ENCODE data around the gene EHD4.

DNA sequence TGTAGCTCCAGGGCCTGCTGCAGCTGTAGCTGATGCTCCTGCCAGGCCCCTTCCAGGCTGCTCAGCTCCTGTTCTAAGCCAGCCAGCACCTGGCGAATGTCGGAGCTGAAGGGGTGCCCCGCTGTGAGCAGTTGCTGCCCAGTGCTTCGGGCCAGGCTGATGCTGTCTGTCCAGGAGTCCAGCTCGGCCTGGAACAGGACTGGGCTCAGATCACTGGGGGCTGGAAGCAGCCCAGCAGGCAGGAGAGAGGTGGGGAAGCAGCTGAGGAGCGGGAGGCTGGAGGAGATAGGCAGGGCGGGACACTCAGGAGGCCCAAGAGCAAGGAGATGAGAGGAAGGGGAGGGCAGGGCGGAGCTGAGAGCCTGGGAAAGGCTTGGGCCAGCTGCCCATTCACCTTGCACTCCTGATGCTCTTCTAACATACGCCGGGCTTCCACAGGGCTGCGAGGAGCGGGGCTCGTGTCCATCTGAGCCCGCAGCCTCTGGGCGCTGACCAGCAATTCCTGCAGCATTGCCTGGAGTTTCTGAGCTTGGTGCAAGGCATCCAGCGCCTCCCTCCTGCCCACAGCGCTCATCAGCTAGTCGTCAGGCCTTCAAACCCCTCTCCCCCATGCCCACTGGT, 110.5 kb downstream of the EHD4 start:
- TF ChIP-seq, protein P1, sequence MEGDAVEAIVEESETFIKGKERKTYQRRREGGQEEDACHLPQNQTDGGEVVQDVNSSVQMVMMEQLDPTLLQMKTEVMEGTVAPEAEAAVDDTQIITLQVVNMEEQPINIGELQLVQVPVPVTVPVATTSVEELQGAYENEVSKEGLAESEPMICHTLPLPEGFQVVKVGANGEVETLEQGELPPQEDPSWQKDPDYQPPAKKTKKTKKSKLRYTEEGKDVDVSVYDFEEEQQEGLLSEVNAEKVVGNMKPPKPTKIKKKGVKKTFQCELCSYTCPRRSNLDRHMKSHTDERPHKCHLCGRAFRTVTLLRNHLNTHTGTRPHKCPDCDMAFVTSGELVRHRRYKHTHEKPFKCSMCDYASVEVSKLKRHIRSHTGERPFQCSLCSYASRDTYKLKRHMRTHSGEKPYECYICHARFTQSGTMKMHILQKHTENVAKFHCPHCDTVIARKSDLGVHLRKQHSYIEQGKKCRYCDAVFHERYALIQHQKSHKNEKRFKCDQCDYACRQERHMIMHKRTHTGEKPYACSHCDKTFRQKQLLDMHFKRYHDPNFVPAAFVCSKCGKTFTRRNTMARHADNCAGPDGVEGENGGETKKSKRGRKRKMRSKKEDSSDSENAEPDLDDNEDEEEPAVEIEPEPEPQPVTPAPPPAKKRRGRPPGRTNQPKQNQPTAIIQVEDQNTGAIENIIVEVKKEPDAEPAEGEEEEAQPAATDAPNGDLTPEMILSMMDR (IDR thresholded peaks at IDR 0.05) = no peak
- TF ChIP-seq POLR2AphosphoS5 (IDR thresholded peaks at IDR 0.05; ENCODE audit: low read depth, low read length) = no peak
- no peak for TF ChIP-seq EP300 (IDR thresholded peaks at IDR 0.05; ENCODE audit: borderline replicate concordance in 1 of 2, low read depth in 1 of 2, low read length in 1 of 2)
- TF ChIP-seq, protein P2, sequence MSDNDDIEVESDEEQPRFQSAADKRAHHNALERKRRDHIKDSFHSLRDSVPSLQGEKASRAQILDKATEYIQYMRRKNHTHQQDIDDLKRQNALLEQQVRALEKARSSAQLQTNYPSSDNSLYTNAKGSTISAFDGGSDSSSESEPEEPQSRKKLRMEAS (IDR thresholded peaks at IDR 0.05; ENCODE audit: low read depth) = no peak
- no peak for TF ChIP-seq CHD2 (IDR thresholded peaks at IDR 0.05; ENCODE audit: low read length, partially characterized antibody)
- no peak for TF ChIP-seq RAD21 (IDR thresholded peaks at IDR 0.05; ENCODE audit: low read length)
- no peak for TF ChIP-seq SIN3A (IDR thresholded peaks at IDR 0.05; ENCODE audit: borderline replicate concordance, low read depth, low read length)
- TF ChIP-seq MXI1 (IDR thresholded peaks at IDR 0.05; ENCODE audit: low read depth, low read length) = no peak
- TF ChIP-seq EZH2phosphoT487 (IDR thresholded peaks at IDR 0.05; ENCODE audit: borderline replicate concordance, low read depth) = no peak
- no peak for TF ChIP-seq YY1 (IDR thresholded peaks at IDR 0.05; ENCODE audit: low read depth)
- TF ChIP-seq, protein P3, sequence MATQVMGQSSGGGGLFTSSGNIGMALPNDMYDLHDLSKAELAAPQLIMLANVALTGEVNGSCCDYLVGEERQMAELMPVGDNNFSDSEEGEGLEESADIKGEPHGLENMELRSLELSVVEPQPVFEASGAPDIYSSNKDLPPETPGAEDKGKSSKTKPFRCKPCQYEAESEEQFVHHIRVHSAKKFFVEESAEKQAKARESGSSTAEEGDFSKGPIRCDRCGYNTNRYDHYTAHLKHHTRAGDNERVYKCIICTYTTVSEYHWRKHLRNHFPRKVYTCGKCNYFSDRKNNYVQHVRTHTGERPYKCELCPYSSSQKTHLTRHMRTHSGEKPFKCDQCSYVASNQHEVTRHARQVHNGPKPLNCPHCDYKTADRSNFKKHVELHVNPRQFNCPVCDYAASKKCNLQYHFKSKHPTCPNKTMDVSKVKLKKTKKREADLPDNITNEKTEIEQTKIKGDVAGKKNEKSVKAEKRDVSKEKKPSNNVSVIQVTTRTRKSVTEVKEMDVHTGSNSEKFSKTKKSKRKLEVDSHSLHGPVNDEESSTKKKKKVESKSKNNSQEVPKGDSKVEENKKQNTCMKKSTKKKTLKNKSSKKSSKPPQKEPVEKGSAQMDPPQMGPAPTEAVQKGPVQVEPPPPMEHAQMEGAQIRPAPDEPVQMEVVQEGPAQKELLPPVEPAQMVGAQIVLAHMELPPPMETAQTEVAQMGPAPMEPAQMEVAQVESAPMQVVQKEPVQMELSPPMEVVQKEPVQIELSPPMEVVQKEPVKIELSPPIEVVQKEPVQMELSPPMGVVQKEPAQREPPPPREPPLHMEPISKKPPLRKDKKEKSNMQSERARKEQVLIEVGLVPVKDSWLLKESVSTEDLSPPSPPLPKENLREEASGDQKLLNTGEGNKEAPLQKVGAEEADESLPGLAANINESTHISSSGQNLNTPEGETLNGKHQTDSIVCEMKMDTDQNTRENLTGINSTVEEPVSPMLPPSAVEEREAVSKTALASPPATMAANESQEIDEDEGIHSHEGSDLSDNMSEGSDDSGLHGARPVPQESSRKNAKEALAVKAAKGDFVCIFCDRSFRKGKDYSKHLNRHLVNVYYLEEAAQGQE (IDR thresholded peaks at IDR 0.05; ENCODE audit: low read depth, low read length) = no peak
- TF ChIP-seq NFIC (IDR thresholded peaks at IDR 0.05; ENCODE audit: borderline replicate concordance) = no peak

All from SK-N-SH (cell line).